Tibial artery (tissue), 4 donors: ENCODE results near the gene SYNGR4.

Source experiments
- DNase-seq, 2 donors: peaks; one replicate each; pipeline ENCODE4 v3.0.0-alpha.2; 2019
- H3K27ac ChIP-seq, 2 donors: fragments of 200-600 bp; sonication (generic) in 1 of 2; 1 replicate in 1 of 2; 2 replicates in 1 of 2; pipeline ENCODE4 v1.5.1; 2018 to 2019; ENCODE audit warnings: mild to moderate bottlenecking in 1 of 2
- H3K27me3 ChIP-seq, 2 donors: fragments of 200-600 bp; sonication (generic) in 1 of 2; one replicate each; pipeline versions ENCODE4 v1.5.1 to v1.6.0; 2016 to 2019
- H3K36me3 ChIP-seq, 3 donors: fragments of 200-600 bp; sonication (generic) in 2 of 3; one replicate each; pipeline ENCODE4 v1.5.1; 2016 to 2019; ENCODE audit warnings: mild to moderate bottlenecking in 2 of 3
- H3K4me1 ChIP-seq, 4 donors: fragments of 200-600 bp; sonication (generic) in 2 of 4; 1 replicate in 3 of 4; 2 replicates in 1 of 4; pipeline ENCODE4 v1.5.1; 2016 to 2019
- H3K4me3 ChIP-seq, 2 donors: fragments of 200-600 bp; sonication (generic) in 1 of 2; 1 replicate in 1 of 2; 2 replicates in 1 of 2; pipeline ENCODE4 v1.5.1; 2018 to 2019; ENCODE audit warnings: mild to moderate bottlenecking in 2 of 2
- H3K9me3 ChIP-seq, 3 donors: fragments of 200-600 bp; sonication (generic) in 1 of 3; one replicate each; pipeline ENCODE4 v1.5.1; 2016 to 2019
- CTCF ChIP-seq, 2 experiments: fragments of 200-600 bp in 1 of 2; fragments of 450-650 bp in 1 of 2; IDR thresholded peaks; one replicate each; pipeline ENCODE4 v1.5.1; 2017 to 2019; ENCODE audit warnings: antibody characterized with exemption in 2 of 2, mild to moderate bottlenecking in 1 of 2, moderate library complexity in 1 of 2
- intact Hi-C: fragments of 100-400 bp; cut with DNase I; formaldehyde crosslinking; loops from one replicate; pipeline ENCODE4 v1.15.0; 2023; ENCODE audit warnings: low total_unique reads

The SYNGR4 gene

GRCh38 chr19:48353677-48354076, 10.5 kb upstream of the SYNGR4 start:
- no peaks in the 10 kb centered on the region for H3K9me3 ChIP-seq
- no peaks in the 10 kb centered on the region for H3K27me3 ChIP-seq
- H3K4me1 ChIP-seq: no peaks in the 10 kb centered on the region
- intact Hi-C loops: no loop called here
- H3K36me3 ChIP-seq: peaks cover 0 to 4% (median 0%) of the 10 kb centered on the region in 3 donors
- no peak overlapping the region for H3K4me3 ChIP-seq
- TF ChIP-seq CTCF (IDR thresholded peaks at IDR 0.05): no peak
- DNase-seq: no peak
- H3K27ac ChIP-seq: no peak overlapping the region

GRCh38 chr19:48354332-48354992, 9.7 kb upstream of the SYNGR4 start:
- H3K27ac ChIP-seq: no peak overlapping the region
- intact Hi-C loops: no loop called here
- no peak for DNase-seq

DNA sequence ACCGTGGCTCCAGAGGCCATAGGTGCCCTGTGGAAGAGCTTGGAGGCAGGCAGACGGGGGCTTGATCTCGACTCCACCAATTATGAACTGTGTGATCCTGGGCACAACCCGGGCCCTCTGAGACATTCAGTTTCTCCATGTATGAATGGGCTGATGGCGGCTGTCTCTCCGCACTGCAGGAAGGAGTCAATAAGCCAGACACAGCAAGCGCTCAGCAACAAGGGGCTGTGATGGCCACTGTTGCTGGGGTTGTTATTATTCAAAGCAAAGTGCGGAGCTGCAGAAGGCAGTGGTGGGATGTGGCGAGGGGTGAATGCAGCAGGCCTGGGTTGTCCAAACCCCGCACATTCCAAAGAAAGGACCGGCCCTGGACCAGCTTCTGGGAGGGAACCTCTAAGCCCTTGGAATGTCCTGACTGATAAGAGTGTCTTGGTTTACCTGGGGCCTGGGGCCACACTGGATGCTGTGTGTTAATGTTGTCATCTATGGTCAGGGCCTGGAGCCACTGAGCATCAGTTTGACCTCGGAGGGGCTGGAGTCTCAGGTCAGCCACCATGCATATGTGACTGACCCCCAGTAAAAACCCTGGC, 8.7 kb upstream of the SYNGR4 start:
- intact Hi-C loops: no loop called here
- TF ChIP-seq CTCF (IDR thresholded peaks at IDR 0.05): no peak
- DNase-seq: no peak

More at GRCh38 chr19:48354332-48354992, 9.7 kb upstream of the SYNGR4 start:
- Histone ChIP-seq H3K4me3 (no peak overlapping the region), H3K4me1 (no peaks in the 10 kb centered on the region), H3K9me3 (no peaks in the 10 kb centered on the region), H3K27me3 (no peaks in the 10 kb centered on the region), H3K36me3 (peaks cover 0 to 9% (median 0%) of the 10 kb centered on the region in 3 donors)
- TF ChIP-seq CTCF (IDR thresholded peaks at IDR 0.05): no peak

DNA sequence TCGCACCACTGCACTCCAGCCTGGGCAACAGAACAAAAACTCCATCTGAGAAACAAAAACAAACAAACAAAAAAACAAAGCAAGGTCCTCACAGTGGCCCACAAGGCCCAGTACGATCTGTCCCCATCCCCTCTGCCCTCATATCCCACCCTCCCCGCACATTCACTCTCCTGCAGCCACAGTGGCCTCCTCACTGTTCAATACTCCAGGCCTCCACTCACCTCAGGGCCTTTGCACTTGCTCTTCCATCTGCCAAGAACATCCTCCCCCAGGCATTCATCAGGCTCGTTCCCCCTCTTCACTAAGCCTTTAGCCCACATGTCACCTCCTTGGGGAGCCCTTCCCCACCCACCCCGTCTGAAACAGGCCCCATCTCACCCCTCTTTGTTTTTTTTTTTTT, 5.0 kb upstream of the SYNGR4 start:
- H3K4me3 ChIP-seq: no peak overlapping the region
- H3K9me3 ChIP-seq: no peaks in the 10 kb centered on the region
- H3K4me1 ChIP-seq: peaks cover 0 to 5% (median 0%) of the 10 kb centered on the region in 4 donors
- no peak for DNase-seq
- H3K27me3 ChIP-seq: no peaks in the 10 kb centered on the region
- no peak for TF ChIP-seq CTCF (IDR thresholded peaks at IDR 0.05)
- no peak overlapping the region for H3K27ac ChIP-seq
- intact Hi-C loops: no loop called here
- H3K36me3 ChIP-seq: peaks cover 0 to 17% (median 4%) of the 10 kb centered on the region in 3 donors

More for the DNA sequence above, 8.7 kb upstream of the SYNGR4 start:
- H3K27me3 ChIP-seq: no peaks in the 10 kb centered on the region
- no peak overlapping the region for H3K27ac ChIP-seq
- H3K9me3 ChIP-seq: no peaks in the 10 kb centered on the region
- H3K4me1 ChIP-seq: no peaks in the 10 kb centered on the region
- peaks cover 0 to 17% (median 4%) of the 10 kb centered on the region in 3 donors for H3K36me3 ChIP-seq
- no peak overlapping the region for H3K4me3 ChIP-seq

GRCh38 chr19:48361912-48362311, 2.3 kb upstream of the SYNGR4 start:
- Histone ChIP-seq H3K4me3 (no peak overlapping the region), H3K9me3 (no peaks in the 10 kb centered on the region), H3K27me3 (no peaks in the 10 kb centered on the region), H3K4me1 (peaks cover 0 to 11% (median 5%) of the 10 kb centered on the region in 4 donors), H3K27ac (no peak overlapping the region), H3K36me3 (peaks cover 0 to 17% (median 4%) of the 10 kb centered on the region in 3 donors)
- intact Hi-C loops: no loop called here
- no peak for TF ChIP-seq CTCF (IDR thresholded peaks at IDR 0.05)
- no peak for DNase-seq
